Measurements from ENCODE around the gene EFTUD2.

DNA sequence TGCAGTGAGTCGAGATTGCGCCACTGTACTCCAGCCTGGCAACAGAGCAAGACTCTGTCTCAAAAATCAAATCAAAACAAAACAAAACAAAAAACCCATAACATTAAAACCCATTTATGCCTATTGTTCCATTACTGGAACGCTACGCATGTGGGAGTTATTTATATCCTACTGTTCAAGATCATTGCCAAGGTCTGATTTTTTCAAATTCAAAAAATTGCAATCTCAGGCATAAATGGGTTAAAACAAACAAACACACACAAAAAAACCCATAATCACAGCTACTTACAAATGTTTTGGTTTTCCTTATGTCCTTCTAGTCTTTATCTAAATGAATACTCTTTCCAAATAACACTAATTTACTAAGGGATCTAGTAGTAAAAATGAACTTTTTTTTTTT, 87.0 kb downstream of the EFTUD2 start:
- TF ChIP-seq, protein P1, sequence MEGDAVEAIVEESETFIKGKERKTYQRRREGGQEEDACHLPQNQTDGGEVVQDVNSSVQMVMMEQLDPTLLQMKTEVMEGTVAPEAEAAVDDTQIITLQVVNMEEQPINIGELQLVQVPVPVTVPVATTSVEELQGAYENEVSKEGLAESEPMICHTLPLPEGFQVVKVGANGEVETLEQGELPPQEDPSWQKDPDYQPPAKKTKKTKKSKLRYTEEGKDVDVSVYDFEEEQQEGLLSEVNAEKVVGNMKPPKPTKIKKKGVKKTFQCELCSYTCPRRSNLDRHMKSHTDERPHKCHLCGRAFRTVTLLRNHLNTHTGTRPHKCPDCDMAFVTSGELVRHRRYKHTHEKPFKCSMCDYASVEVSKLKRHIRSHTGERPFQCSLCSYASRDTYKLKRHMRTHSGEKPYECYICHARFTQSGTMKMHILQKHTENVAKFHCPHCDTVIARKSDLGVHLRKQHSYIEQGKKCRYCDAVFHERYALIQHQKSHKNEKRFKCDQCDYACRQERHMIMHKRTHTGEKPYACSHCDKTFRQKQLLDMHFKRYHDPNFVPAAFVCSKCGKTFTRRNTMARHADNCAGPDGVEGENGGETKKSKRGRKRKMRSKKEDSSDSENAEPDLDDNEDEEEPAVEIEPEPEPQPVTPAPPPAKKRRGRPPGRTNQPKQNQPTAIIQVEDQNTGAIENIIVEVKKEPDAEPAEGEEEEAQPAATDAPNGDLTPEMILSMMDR (IDR thresholded peaks at IDR 0.05): no peak
- no peak for TF ChIP-seq POLR2A (IDR thresholded peaks at IDR 0.05)
